Measurements from ENCODE around the gene IKZF1.

Gene IKZF1

DNA sequence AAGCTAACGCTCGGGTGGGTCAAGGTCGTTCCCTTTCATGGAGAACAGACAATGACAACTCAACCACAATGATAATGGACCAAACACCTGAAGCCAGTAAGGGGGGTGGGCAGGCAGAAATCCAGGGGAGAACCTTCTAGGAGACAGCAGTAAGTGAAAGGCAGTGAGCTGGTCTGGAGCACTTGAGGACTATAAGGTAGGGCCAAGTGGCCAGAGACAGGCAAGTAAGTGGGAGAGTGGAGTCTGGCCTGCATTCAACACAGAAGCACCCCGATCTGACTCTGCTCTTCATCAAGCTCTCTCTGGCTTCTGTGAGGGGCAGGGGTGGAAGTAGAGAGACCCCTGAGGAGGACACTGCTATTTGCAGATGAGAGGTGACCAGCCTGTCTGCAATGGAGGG is 7.7 kb upstream of the IKZF1 start:
- no peak overlapping the region for H3K27ac Mint-ChIP-seq
- H3K27me3 Mint-ChIP-seq: no peaks in the 10 kb centered on the region
- no peak for DNase-seq
- no peaks in the 10 kb centered on the region for H3K9me3 Mint-ChIP-seq
- H3K4me3 Mint-ChIP-seq: no peak overlapping the region
- peaks cover 68% of the 10 kb centered on the region for H3K4me1 Mint-ChIP-seq (ENCODE audit: low read depth)
- H3K36me3 Mint-ChIP-seq (ENCODE audit: low read depth): no peaks in the 10 kb centered on the region

DNA sequence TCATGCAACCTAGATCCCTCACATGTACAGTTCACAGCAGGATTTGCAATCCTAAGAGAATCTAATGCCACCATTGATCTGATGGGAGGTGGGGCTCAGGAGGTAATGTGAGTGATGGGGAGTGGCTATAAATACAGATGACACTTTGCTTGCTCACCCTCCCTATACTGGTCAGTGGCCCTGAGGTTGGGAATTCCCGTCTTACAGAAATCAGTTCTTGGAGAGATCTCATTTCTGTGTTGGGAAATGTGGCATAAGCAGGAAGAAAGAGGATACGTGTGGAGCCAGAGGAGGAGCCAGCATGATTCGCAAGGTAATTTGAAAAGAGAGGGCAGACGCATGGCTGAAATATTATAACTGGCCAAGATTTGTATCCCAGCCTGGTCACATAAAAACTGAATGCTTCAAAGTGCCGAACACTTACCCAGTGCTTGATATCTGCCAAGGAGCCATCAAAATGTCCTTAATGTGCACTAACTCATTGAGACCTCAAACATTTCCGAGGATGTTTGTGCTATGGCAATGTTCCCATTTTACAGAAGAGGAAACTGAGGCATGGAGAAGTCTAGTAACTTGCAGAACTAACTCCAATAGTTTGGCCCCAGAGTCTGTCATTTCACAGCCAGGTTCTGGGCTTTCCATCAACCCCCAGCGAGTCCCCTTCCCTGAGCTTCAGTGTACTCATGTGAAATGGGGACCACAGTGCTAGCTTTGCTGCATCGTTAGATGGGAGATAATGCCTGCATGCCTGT is 5.5 kb upstream of the IKZF1 start:
- Mint-ChIP-seq H3K36me3 (ENCODE audit: low read depth) (peaks cover 3% of the 10 kb centered on the region), H3K27ac (no peak overlapping the region), H3K27me3 (no peaks in the 10 kb centered on the region), H3K4me3 (no peak overlapping the region), H3K4me1 (ENCODE audit: low read depth) (peaks cover 62% of the 10 kb centered on the region), H3K9me3 (no peaks in the 10 kb centered on the region)
- DNase-seq: no peak

DNA sequence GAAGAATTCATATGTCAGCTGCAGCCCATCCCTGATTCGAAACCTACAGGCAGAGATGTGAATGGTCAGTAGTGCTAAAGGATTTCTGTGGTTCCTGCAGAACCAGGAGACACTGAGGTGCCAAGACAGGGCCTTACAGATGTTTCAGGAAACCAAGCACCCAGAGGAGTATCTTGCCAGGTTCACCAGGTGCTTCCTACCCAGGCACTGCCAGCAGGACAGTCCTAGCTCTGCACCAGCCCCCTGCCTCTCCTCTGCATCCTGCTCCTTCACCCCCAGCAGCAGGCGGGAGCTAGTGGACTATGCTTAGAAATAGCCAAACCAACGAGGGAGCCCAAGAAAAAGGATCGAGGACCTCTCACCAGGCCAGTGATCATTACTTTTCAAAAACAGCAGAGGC is 4.2 kb upstream of the IKZF1 start:
- Mint-ChIP-seq H3K4me1 (ENCODE audit: low read depth) (peaks cover 58% of the 10 kb centered on the region), H3K27ac (peak overlapping the region; percentile 60), H3K9me3 (no peaks in the 10 kb centered on the region), H3K36me3 (ENCODE audit: low read depth) (peaks cover 10% of the 10 kb centered on the region), H3K27me3 (no peaks in the 10 kb centered on the region), H3K4me3 (peak overlapping the region; percentile 13)
- DNase-seq: no peak

DNA sequence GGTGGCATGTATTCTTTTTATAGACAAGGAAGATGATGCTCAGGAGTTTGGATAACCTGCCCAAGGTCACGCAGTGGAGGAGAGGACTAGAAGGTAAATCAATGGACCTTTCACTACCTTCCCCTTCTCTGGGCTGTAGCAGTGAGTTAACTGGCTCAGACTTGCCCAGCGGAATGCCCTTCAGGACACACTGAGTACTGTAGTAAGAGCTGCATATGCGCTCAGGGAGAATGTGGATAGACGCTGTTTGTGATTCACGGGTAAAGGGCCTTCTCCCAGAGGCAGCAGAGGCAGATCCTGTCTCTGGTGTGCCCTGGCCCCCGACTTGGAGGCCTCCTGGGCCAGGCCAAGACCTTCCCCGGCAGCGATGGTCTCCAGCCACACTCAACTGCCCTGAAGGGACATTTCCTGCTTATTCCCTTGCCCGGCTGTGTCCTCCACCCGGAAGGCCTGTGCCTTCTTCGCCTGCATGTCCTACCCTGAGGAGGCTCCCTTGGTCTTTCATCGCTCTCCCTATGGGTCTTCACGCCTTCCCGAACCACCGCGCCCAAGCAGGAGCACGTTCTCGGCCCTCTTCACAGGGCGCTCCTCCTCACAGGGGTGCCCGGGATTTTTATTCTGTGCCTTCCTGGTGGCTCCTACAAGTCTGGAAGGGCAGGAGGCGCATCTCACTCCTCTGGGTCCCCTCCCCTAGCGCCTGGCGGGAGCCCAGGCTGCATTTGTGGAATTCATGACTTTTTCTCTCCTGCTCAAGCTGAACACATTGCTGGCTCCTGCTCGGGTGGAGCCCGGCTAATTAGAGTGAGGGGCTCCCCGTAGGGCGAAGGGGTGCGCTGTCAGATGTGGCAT is 1.8 kb upstream of the IKZF1 start:
- H3K4me1 Mint-ChIP-seq (ENCODE audit: low read depth): peaks cover 47% of the 10 kb centered on the region
- peak overlapping the region; percentile 83 for H3K4me3 Mint-ChIP-seq
- peak overlapping the region; percentile 91 for H3K27ac Mint-ChIP-seq
- peaks cover 34% of the 10 kb centered on the region for H3K36me3 Mint-ChIP-seq (ENCODE audit: low read depth)
- DNase-seq: no peak
- H3K27me3 Mint-ChIP-seq: no peaks in the 10 kb centered on the region
- H3K9me3 Mint-ChIP-seq: no peaks in the 10 kb centered on the region

DNA sequence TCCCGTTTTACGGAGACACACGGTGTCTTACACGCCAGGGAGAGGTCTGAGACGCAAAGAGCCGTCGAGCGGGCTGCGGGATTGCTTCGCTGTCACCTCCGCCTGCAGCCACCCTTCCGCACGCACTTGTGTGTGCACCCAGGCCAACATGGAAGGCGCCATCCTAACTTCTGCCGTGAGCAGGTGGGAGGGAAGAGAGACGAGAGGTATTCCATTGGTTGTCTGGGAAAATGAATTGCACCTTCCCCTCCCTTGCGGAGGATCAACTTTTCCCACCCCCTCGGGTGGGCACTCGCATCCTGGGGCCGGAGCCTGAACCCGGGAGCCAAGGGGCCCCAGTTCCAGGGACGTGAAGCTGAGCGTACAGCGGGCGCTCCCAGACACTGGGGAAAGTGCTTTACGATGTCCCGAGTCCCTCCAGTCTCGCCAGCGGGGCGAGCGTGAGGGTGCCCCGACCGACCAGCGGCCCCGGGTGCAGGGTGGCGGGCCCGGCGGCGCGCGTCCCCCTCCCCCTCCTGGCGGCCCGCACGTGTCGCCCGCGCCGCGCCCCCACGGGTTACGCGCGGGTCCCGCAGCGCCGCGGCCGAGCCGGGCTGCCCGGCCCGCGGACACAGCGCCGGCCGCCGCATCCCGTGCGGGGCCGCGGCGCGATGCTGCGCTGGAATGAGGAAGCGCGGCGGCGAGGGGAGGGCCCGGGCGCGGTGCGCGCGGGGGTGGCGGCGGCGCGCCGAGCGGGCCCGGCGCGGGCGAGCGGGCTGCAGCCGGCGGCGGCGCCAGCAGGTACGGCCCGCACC is 984 bp upstream of the IKZF1 start:
- Mint-ChIP-seq H3K9me3 (no peaks in the 10 kb centered on the region), H3K4me1 (ENCODE audit: low read depth) (peaks cover 47% of the 10 kb centered on the region)
- DNase-seq: peak; percentile 76

DNA sequence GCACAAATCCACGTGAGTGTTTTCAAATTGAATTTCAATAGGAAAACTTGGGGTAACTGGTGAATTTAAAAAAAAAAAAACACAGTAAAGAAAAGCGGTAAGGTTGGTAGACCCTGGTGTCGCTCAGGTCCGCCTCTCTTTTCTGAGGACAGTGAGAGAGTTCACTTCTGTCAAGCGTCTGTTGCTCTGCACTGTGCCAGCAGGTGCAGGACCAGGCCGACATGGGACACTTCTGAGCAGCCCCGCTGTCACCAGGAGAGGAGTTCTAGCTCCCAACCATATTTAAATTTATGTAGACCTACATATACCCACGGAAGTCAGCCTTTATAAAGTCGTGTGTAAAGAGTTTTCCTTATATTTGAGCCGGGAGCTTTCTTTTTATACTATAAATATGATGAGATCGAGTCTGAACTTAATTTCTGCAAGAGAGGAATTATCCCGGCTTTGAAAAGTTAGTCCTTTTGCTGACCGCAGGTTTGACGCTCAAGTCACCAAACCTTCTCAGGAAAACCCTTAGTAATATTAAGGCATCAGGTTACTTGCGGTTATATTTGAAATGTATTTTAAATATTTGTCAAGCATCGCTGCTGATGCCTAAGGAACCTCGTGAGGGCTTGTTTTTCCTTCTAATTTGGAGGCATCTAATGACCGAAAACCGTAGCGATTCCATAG is 531 bp downstream of the IKZF1 start:
- peaks cover 57% of the 10 kb centered on the region for H3K36me3 Mint-ChIP-seq (ENCODE audit: low read depth)
- peak overlapping the region; percentile 88 for H3K4me3 Mint-ChIP-seq
- H3K27me3 Mint-ChIP-seq: no peaks in the 10 kb centered on the region
- H3K27ac Mint-ChIP-seq: peak overlapping the region; percentile 96
- H3K9me3 Mint-ChIP-seq: no peaks in the 10 kb centered on the region
- peaks cover 42% of the 10 kb centered on the region for H3K4me1 Mint-ChIP-seq (ENCODE audit: low read depth)
- DNase-seq: peak; percentile 77

More for the DNA sequence above, 984 bp upstream of the IKZF1 start:
- Mint-ChIP-seq H3K36me3 (ENCODE audit: low read depth) (peaks cover 42% of the 10 kb centered on the region), H3K27me3 (no peaks in the 10 kb centered on the region), H3K27ac (peak overlapping the region; percentile 91), H3K4me3 (peak overlapping the region; percentile 83)

DNA sequence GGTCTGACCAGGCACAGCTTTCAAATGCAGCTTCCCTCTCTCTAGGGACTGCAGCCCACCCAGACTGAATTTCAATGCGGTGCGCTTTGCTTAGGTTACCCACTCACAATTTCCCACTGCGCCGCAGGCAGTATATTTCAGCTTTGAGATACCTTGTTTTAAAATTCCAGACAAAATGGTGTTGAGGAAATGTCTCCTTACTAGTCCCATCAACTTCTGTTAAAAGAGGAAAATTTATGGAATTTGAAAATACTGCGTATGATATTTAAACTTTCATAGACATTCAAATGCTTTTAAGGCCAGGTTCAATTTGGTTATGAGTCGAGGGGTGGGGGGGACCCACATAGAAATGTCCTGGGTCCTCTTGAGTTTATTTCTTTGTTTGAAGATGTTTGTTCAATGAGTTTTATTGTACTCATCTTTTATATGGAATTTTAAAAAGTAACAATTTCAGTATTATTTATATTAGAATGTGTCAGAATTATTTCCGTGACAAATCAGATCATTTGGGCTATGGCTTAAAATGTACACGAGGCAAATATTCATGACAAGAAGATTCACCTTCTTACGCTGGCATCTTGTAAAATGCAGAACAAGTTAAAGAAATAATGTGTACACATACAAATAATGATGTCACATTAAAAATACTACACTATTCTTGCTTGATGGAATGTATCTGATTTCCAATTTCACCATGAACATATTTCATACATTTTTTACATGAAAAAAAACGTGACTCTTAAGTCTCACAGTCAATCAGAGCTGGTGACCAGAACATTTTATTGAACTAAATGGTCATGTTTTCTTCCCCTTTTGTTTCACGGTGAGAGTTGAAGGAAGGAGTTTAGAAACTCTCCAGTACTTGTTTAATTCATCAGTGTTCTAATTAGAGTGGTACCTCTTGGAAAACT is 1.3 kb downstream of the IKZF1 start:
- H3K4me3 Mint-ChIP-seq: peak overlapping the region; percentile 88
- peaks cover 65% of the 10 kb centered on the region for H3K36me3 Mint-ChIP-seq (ENCODE audit: low read depth)
- H3K4me1 Mint-ChIP-seq (ENCODE audit: low read depth): peaks cover 35% of the 10 kb centered on the region
- no peak for DNase-seq
- no peaks in the 10 kb centered on the region for H3K9me3 Mint-ChIP-seq
- H3K27me3 Mint-ChIP-seq: no peaks in the 10 kb centered on the region
- peak overlapping the region; percentile 96 for H3K27ac Mint-ChIP-seq

DNA sequence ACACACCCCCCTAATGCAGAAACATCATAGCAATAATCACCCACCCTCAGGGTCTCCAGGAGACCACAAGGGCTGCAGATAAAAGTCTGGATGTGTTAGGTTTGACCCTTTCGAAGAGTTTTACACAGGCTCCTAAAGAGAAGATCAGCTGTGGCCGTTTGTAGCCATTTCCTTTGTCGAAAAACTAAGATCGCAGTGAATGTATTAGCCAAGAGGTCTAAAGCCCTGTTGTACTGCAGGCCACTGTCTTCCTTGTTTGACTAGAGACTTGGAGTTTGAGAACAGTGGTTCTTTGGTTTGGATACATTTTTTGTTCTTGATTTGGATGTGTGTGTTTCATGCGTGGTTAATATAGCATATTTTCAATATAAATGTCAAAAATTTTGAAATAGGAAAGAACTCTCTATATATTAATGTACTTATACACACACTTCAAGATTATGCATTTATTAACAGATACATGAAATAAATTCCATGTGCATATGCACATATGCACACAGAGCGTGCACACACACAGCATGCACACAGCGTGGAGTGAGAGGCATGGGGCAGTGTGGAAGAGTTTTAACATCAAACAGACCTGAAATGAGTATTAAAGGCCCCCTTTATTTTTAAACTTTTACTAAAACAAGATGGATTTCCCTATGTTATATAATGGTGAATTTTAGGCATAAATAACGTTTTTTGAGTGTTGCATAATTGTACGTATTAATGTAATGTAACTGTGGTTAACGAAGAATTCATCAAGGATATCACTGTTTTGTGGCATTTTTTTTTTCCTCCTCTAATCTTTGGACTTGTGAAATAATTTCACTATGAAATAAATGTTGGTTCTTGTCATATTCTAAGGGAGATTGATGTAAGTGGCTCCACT is 2.2 kb downstream of the IKZF1 start:
- DNase-seq: no peak
- Mint-ChIP-seq H3K9me3 (no peaks in the 10 kb centered on the region), H3K36me3 (ENCODE audit: low read depth) (peaks cover 74% of the 10 kb centered on the region), H3K4me3 (peak overlapping the region; percentile 88), H3K27me3 (no peaks in the 10 kb centered on the region), H3K4me1 (ENCODE audit: low read depth) (peaks cover 29% of the 10 kb centered on the region), H3K27ac (peak overlapping the region; percentile 96)

DNA sequence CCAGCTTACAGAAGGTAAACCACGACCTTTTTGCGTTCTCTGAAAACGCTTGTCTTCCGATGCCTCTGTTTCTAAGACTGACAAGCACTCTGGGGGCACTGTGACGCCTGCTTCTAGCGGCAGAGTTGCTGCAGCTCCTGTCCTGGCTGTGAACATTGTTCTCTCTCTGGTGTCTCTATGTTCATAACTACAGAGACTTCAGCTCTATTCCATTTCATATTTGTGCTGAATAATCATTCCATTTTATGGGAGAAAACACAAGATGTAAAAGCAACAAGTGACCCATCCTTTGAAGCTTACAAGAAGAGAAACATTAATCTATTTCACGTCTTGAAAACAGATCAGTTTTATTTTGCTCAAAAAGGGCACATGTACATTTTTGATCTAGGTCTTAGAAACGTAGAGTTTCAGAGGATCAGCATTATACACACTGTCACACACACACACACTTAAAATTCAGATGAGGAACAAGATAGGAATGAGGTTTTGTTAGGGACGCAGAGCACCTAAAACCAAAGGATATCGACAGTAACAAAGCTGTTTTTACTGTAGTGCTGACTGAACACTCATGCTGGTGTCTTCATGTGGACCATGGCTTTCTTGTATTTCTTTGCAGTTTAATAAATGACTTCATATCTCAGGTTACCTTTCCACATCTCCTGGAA is 3.0 kb downstream of the IKZF1 start:
- H3K4me3 Mint-ChIP-seq: peak overlapping the region; percentile 88
- peak overlapping the region; percentile 96 for H3K27ac Mint-ChIP-seq
- H3K36me3 Mint-ChIP-seq (ENCODE audit: low read depth): peaks cover 82% of the 10 kb centered on the region
- no peaks in the 10 kb centered on the region for H3K27me3 Mint-ChIP-seq
- no peaks in the 10 kb centered on the region for H3K9me3 Mint-ChIP-seq
- peak; percentile 75 for DNase-seq
- H3K4me1 Mint-ChIP-seq (ENCODE audit: low read depth): peaks cover 25% of the 10 kb centered on the region

DNA sequence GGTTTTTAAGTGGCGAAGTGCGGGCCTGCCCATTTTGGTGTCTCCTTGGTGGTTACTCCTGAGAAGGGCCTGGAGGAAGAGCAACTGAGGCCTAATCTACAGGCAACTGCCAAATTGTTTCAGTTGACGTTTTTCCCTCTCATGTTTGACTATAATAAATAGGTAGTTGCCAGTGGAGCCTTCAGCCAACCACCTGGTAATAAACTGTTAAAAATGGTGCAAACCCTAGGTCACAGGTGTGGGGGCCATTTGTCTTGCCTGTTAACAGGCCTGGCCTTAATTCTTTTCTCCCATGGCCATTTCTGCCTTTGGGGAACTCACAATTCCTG is 3.7 kb downstream of the IKZF1 start:
- peak overlapping the region; percentile 96 for H3K27ac Mint-ChIP-seq
- no peaks in the 10 kb centered on the region for H3K27me3 Mint-ChIP-seq
- peak overlapping the region; percentile 88 for H3K4me3 Mint-ChIP-seq
- H3K4me1 Mint-ChIP-seq (ENCODE audit: low read depth): peaks cover 25% of the 10 kb centered on the region
- no peak for DNase-seq
- H3K36me3 Mint-ChIP-seq (ENCODE audit: low read depth): peaks cover 88% of the 10 kb centered on the region
- no peaks in the 10 kb centered on the region for H3K9me3 Mint-ChIP-seq

DNA sequence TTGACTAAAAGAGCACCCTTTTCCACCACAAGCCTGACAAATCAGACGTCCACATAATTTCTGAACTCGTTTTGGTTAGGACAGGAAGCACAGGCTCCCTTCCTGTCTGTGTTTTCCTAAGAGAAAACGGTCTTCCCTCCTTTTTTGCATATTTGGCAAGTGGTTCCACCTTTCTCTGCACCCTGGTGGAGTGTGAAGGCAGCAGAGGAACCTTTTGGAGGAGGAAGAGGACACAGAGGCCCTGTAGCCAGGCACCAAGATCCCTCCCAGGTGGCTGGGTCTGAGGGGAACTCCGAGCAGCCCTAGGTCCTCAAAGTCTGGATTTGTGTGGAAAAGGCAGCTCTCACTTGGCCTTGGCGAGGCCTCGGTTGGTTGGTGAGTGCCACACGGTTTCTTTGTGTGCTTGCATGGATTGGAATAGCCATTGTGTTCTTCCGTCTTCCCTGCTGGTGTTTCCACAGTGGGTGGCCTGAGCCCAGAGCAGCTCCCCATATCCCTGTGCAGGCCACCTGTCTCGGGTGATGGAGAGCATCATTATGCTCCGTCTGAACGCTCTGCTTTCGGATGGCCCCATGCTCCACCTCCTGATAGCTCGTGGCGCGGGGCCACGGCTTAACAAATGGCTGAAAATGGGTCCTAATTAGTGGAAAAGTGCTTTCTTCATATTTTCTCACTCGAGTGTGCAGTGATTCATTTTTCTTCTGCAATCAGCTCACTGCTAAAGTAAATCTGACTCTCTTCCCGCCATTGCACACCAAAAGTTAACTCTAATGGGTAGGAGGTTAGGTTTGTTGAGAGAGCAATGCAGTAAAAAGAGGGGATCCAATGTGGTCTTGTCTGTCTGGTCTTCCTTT is 4.2 kb downstream of the IKZF1 start:
- H3K27me3 Mint-ChIP-seq: no peaks in the 10 kb centered on the region
- peak overlapping the region; percentile 96 for H3K27ac Mint-ChIP-seq
- H3K36me3 Mint-ChIP-seq (ENCODE audit: low read depth): peaks cover 91% of the 10 kb centered on the region
- no peaks in the 10 kb centered on the region for H3K9me3 Mint-ChIP-seq
- peak overlapping the region; percentile 88 for H3K4me3 Mint-ChIP-seq
- DNase-seq: peak; percentile 77
- H3K4me1 Mint-ChIP-seq (ENCODE audit: low read depth): peaks cover 29% of the 10 kb centered on the region

DNA sequence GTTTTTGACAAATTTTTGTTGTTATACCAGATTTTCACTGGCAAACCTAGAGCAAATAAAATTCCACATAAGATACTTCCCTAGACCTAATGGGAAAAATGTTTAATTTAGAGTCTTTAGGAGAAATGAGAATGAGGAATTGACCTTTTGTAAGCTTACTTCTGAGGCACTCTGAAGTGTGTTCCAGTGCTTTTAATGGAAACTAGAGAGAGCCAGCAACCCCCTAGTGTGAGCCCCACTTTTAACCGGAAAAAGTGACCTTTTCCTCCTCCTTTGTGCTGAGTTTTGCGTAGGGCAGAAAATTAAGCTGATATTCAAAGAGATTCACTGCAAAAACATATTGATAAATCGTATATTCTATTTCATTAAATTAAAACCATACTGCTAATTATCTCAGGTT is 5.2 kb downstream of the IKZF1 start:
- H3K4me1 Mint-ChIP-seq (ENCODE audit: low read depth): peaks cover 38% of the 10 kb centered on the region
- peaks cover 100% of the 10 kb centered on the region for H3K36me3 Mint-ChIP-seq (ENCODE audit: low read depth)

More for the DNA sequence above, 5.2 kb downstream of the IKZF1 start:
- peak overlapping the region; percentile 96 for H3K27ac Mint-ChIP-seq
- H3K4me3 Mint-ChIP-seq: peak overlapping the region; percentile 88
- no peaks in the 10 kb centered on the region for H3K9me3 Mint-ChIP-seq
- no peaks in the 10 kb centered on the region for H3K27me3 Mint-ChIP-seq
- DNase-seq: no peak

Measured in activated T-cell treated with anti-CD3 and anti-CD28 coated beads, Interleukin-2, amount 50 U/mL, for 24 hours (primary cell).